ENCODE results near the gene TIMM13. TPM values are rescaled to one million over a fixed set of nuclear protein-coding genes. Genes with fewer than 3 reads are reported as not detected.

Gene TIMM13
- total and polyA plus RNA-seq, 2 donors (not counting 1 experiment from before 2014, with no cell fraction given) = 19.4 to 32.5 TPM

- H3K79me2 ChIP-seq (ENCODE audit: control insufficient read depth, insufficient read depth, low read length) = peaks cover under 1% of the 10 kb centered on the region
- Mint-ChIP-seq H3K4me3 (no peak overlapping the region), H3K9me3 (ENCODE audit: insufficient read depth) (no peaks in the 10 kb centered on the region), H3K27me3 (no peaks in the 10 kb centered on the region), H3K4me1 (peaks cover 5% of the 10 kb centered on the region), H3K27ac (no peak overlapping the region)
- H2AFZ ChIP-seq (ENCODE audit: insufficient read depth, low read depth, low read length, poor library complexity, severe bottlenecking) = no peak overlapping the region
- DNase-seq = no peak
- H3K9me3 ChIP-seq (ENCODE audit: control extremely low read depth in 1 of 3, control insufficient read depth in 2 of 3, insufficient read depth in 1 of 3, low read length in 2 of 3) = no peaks in the 10 kb centered on the region
- H3K27me3 ChIP-seq (replicated peaks in 1 of 4; ENCODE audit: control extremely low read depth in 1 of 4, control insufficient read depth in 3 of 4, insufficient read depth in 4 of 4, low read length in 3 of 4) = no peaks in the 10 kb centered on the region
- WGBS (ENCODE audit: insufficient coverage) = 99% methylated on average over 25 of the region's 25 CpGs
- no peak overlapping the region for H3K4me3 ChIP-seq (ENCODE audit: control extremely low read depth in 1 of 5, extremely low read depth in 1 of 5, insufficient read depth in 1 of 5, low read depth in 2 of 5, low read length in 4 of 5)
- POLR2A ChIA-PET = no interaction called here
- no peak overlapping the region for H3K27ac ChIP-seq (ENCODE audit: low read length in 2 of 2)
- TF ChIP-seq EZH2 (IDR thresholded peaks at IDR 0.05; ENCODE audit: borderline replicate concordance, insufficient read depth, low read depth, low read length, poor library complexity, severe bottlenecking) (no peak), CTCF (IDR thresholded peaks at IDR 0.05) (no peak)
- peaks cover 0 to 11% of the 10 kb centered on the region in 2 experiments for H3K36me3 ChIP-seq (replicated peaks in 1 of 2; ENCODE audit: control extremely low read depth in 1 of 2, control insufficient read depth in 1 of 2, extremely low read depth in 1 of 2, insufficient read depth in 2 of 2, low read length in 1 of 2)
- CTCF ChIA-PET = interaction anchor here (1.7 kb wide), 1 partner anchor 42 kb away, joined by 6 read pairs; no protein-coding TSS in a partner anchor
- no peaks in the 10 kb centered on the region for H4K20me1 ChIP-seq (ENCODE audit: control insufficient read depth, insufficient read depth, low read length, poor library complexity, severe bottlenecking)
- no peak overlapping the region for H3K4me2 ChIP-seq (replicated peaks; ENCODE audit: low read depth, low read length, poor library complexity, severe bottlenecking)
- no peak overlapping the region for H3K9ac ChIP-seq (ENCODE audit: low read length)
- H3K4me1 ChIP-seq (ENCODE audit: control insufficient read depth in 2 of 2, insufficient read depth in 2 of 2, low read length in 2 of 2) = peaks cover 6 to 8% of the 10 kb centered on the region in 2 donors
- ATAC-seq (ENCODE audit: low read depth) = no peak
- intact Hi-C loops (cut with micrococcal nuclease) = no loop called here
Measured at GRCh38 chr19:2432131-2432848, 4.9 kb upstream of the TIMM13 start.

- H3K27me3 ChIP-seq (replicated peaks in 1 of 4; ENCODE audit: control extremely low read depth in 1 of 4, control insufficient read depth in 3 of 4, insufficient read depth in 4 of 4, low read length in 3 of 4) = no peaks in the 10 kb centered on the region
- H3K4me3 ChIP-seq (ENCODE audit: control extremely low read depth in 1 of 5, extremely low read depth in 1 of 5, insufficient read depth in 1 of 5, low read depth in 2 of 5, low read length in 4 of 5) = no peak overlapping the region
- Mint-ChIP-seq H3K4me3 (no peak overlapping the region), H3K4me1 (peaks cover 9% of the 10 kb centered on the region), H3K27me3 (no peaks in the 10 kb centered on the region), H3K9me3 (ENCODE audit: insufficient read depth) (no peaks in the 10 kb centered on the region), H3K27ac (no peak overlapping the region)
- TF ChIP-seq CTCF (IDR thresholded peaks at IDR 0.05) = no peak
- TF ChIP-seq EZH2 (IDR thresholded peaks at IDR 0.05; ENCODE audit: borderline replicate concordance, insufficient read depth, low read depth, low read length, poor library complexity, severe bottlenecking) = no peak
- H3K9ac ChIP-seq (ENCODE audit: low read length) = no peak overlapping the region
- H2AFZ ChIP-seq (ENCODE audit: insufficient read depth, low read depth, low read length, poor library complexity, severe bottlenecking) = no peak overlapping the region
- peaks cover 8% of the 10 kb centered on the region for H4K20me1 ChIP-seq (ENCODE audit: control insufficient read depth, insufficient read depth, low read length, poor library complexity, severe bottlenecking)
- H3K4me2 ChIP-seq (replicated peaks; ENCODE audit: low read depth, low read length, poor library complexity, severe bottlenecking) = no peak overlapping the region
- no peak overlapping the region for H3K27ac ChIP-seq (ENCODE audit: low read length in 2 of 2)
- DNase-seq (no peak), ATAC-seq (ENCODE audit: low read depth) (no peak)
- H3K79me2 ChIP-seq (ENCODE audit: control insufficient read depth, insufficient read depth, low read length) = peaks cover 9% of the 10 kb centered on the region
- H3K9me3 ChIP-seq (ENCODE audit: control extremely low read depth in 1 of 3, control insufficient read depth in 2 of 3, insufficient read depth in 1 of 3, low read length in 2 of 3) = no peaks in the 10 kb centered on the region
- intact Hi-C loops (cut with micrococcal nuclease) = no loop called here
- WGBS (ENCODE audit: insufficient coverage) = 96% methylated on average over 37 of the region's 37 CpGs
- ChIA-PET POLR2A (no interaction called here), CTCF (interaction anchor here (1.7 kb wide), 1 partner anchor 41 kb away, joined by 6 read pairs; no protein-coding TSS in a partner anchor)
- H3K4me1 ChIP-seq (ENCODE audit: control insufficient read depth in 2 of 2, insufficient read depth in 2 of 2, low read length in 2 of 2) = peaks cover 9 to 13% of the 10 kb centered on the region in 2 donors
- H3K36me3 ChIP-seq (replicated peaks in 1 of 2; ENCODE audit: control extremely low read depth in 1 of 2, control insufficient read depth in 1 of 2, extremely low read depth in 1 of 2, insufficient read depth in 2 of 2, low read length in 1 of 2) = peaks cover 0 to 9% of the 10 kb centered on the region in 2 experiments
Measured at GRCh38 chr19:2431318-2432055, 4.1 kb upstream of the TIMM13 start.

All from B cell (primary cell).